HCT116 (cell line): ENCODE measurements around the gene MACROD1. TPM values are rescaled to one million over a fixed set of nuclear protein-coding genes. Genes with fewer than 3 reads are reported as not detected.

Experiments
- ATAC-seq: fragments of 200-7000 bp; cut with Tn5 transposase; 2 replicates; pipeline ENCODE4 v1.9.1; 2020; ENCODE audit warnings: mild to moderate bottlenecking, moderate library complexity
- BruUV-seq: library from RNA; stranded (reverse); fragments of 400-500 nt; replicated peaks from 2 replicates; lab custom pipeline; 2021; lab: Mats Ljungman, UMichigan
- CTCF ChIA-PET: fragments of 300-600 bp; sonication (Branson Sonifier 250); formaldehyde crosslinking; loops from one replicate; lab custom pipeline; 2021; ENCODE audit warnings: antibody characterized with exemption; lab: Charles Lee
- POLR2A ChIA-PET: fragments of 300-600, 350-600 bp; sonication (Branson Sonifier 250); formaldehyde crosslinking; loops from one replicate; lab custom pipeline; 2021; ENCODE audit warnings: antibody characterized with exemption; lab: Charles Lee
- RAD21 ChIA-PET, 2 experiments: fragments of 300-600 bp; sonication (Branson Sonifier 250); formaldehyde crosslinking; loops; one replicate each; lab custom pipeline; 2023; ENCODE audit warnings: low total read pairs in 2 of 2; ENCODE audit not compliant: uncharacterized antibody in 2 of 2, unreplicated experiment in 2 of 2, low non-redundant PET in 1 of 2; lab: Charles Lee
- DNase-seq: peaks from one replicate; pipeline ENCODE4 v3.0.0-alpha.2; 2010; ENCODE audit warnings: low read depth, low spot score
- H2AFZ ChIP-seq: fragments of 200-600 bp; shearing (Covaris generic), sonication (generic); 2 replicates; pipeline ENCODE4 v1.6.1; 2017; ENCODE audit warnings: low read depth, mixed run types, mixed read lengths, antibody characterized with exemption, low read length; ENCODE audit not compliant: poor library complexity, severe bottlenecking
- H3K27ac ChIP-seq: 2 replicates; pipeline ENCODE4 v1.5.1; 2012; ENCODE audit warnings: low read depth, low read length
- H3K27me3 ChIP-seq: fragments of 200-600 bp; sonication (generic); 2 replicates; pipeline ENCODE4 v1.6.1; 2016; ENCODE audit warnings: mixed run types, low read length, mixed read lengths; ENCODE audit not compliant: insufficient read depth
- H3K36me3 ChIP-seq, 2 experiments: fragments of 200-500 bp in 1 of 2; fragments of 200-600 bp in 1 of 2; sonication (Bioruptor generic) in 1 of 2; sonication (generic) in 1 of 2; 2 replicates each; pipeline versions ENCODE4 v1.5.1 to v1.6.1; 2014 to 2016; ENCODE audit warnings: low read length in 2 of 2, inconsistent platforms in 1 of 2, mixed read lengths in 1 of 2, mixed run types in 1 of 2; ENCODE audit not compliant: insufficient read depth in 2 of 2, control insufficient read depth in 1 of 2
- H3K4me1 ChIP-seq, 2 experiments: fragments of 200-600 bp in 1 of 2; sonication (generic) in 1 of 2; 2 replicates each; pipeline versions ENCODE4 v1.5.1 to v1.6.1; 2012 to 2017; ENCODE audit warnings: low read length in 2 of 2, inconsistent platforms in 1 of 2, mild to moderate bottlenecking in 1 of 2, mixed read lengths in 1 of 2, mixed run types in 1 of 2, moderate library complexity in 1 of 2; ENCODE audit not compliant: insufficient read depth in 2 of 2, control insufficient read depth in 1 of 2
- H3K4me2 ChIP-seq: fragments of 200-600 bp; sonication (generic); 2 replicates; pipeline ENCODE4 v1.6.1; 2017; ENCODE audit warnings: mixed run types, low read length, mixed read lengths
- H3K4me3 ChIP-seq, 2 experiments: fragments of 200-600 bp in 1 of 2; sonication (generic) in 1 of 2; replicated peaks in 1 of 2; 2 replicates each; pipeline ENCODE4 v1.5.1; 2011 to 2016; ENCODE audit warnings: low read length in 2 of 2, control low read depth in 1 of 2, low read depth in 1 of 2, mild to moderate bottlenecking in 1 of 2, mixed read lengths in 1 of 2, mixed run types in 1 of 2
- H3K79me2 ChIP-seq: fragments of 200-600 bp; sonication (generic); 2 replicates; pipeline ENCODE4 v1.6.1; 2017; ENCODE audit warnings: mild to moderate bottlenecking, mixed run types, low read length, moderate library complexity, mixed read lengths; ENCODE audit not compliant: insufficient read depth
- H3K9ac ChIP-seq: fragments of 200-600 bp; sonication (generic); 2 replicates; pipeline ENCODE4 v1.6.1; 2016; ENCODE audit warnings: low read length, mixed read lengths
- H3K9me2 ChIP-seq: fragments of 200-600 bp; sonication (generic), shearing (Covaris generic); 2 replicates; pipeline ENCODE4 v1.6.1; 2017; ENCODE audit warnings: mixed run types, mild to moderate bottlenecking, moderate library complexity; ENCODE audit not compliant: insufficient read depth
- H3K9me3 ChIP-seq, 2 experiments: fragments of 200-500 bp in 1 of 2; fragments of 200-600 bp in 1 of 2; sonication (Bioruptor generic) in 1 of 2; sonication (generic) in 1 of 2; 2 replicates each; pipeline ENCODE4 v1.6.1; 2014 to 2017; ENCODE audit warnings: low read length in 2 of 2, mixed read lengths in 2 of 2, inconsistent platforms in 1 of 2, low read depth in 1 of 2, mild to moderate bottlenecking in 1 of 2, mixed run types in 1 of 2, moderate library complexity in 1 of 2; ENCODE audit not compliant: control insufficient read depth in 1 of 2, insufficient read depth in 1 of 2
- H4K20me1 ChIP-seq: fragments of 200-600 bp; sonication (generic), shearing (Covaris generic); 2 replicates; pipeline ENCODE4 v1.6.1; 2017; ENCODE audit warnings: mixed run types, mild to moderate bottlenecking, moderate library complexity; ENCODE audit not compliant: insufficient read depth
- CEBPB ChIP-seq: IDR thresholded peaks from 2 replicates; pipeline ENCODE4 v1.6.1; 2012; ENCODE audit warnings: low read depth
- CTCF ChIP-seq, 3 experiments: fragments of 200-600 bp in 1 of 3; sonication (generic) in 1 of 3; IDR thresholded peaks in 2 of 3; conservative IDR thresholded peaks in 1 of 3; 2 replicates each; pipeline ENCODE4 v1.5.1; 2012 to 2017; ENCODE audit warnings: low read depth in 2 of 3, low read length in 2 of 3, antibody characterized with exemption in 1 of 3, borderline replicate concordance in 1 of 3, control low read depth in 1 of 3, mild to moderate bottlenecking in 1 of 3, mixed read lengths in 1 of 3, mixed run types in 1 of 3, moderate library complexity in 1 of 3; ENCODE audit not compliant: insufficient read depth in 1 of 3
- EZH2phosphoT487 ChIP-seq: fragments of 200-600 bp; IDR thresholded peaks from 2 replicates; pipeline ENCODE4 v1.6.1; 2018; ENCODE audit warnings: antibody characterized with exemption, borderline replicate concordance
- FOSL1 ChIP-seq: IDR thresholded peaks from 2 replicates; pipeline ENCODE4 v1.6.1; 2012; ENCODE audit warnings: low read depth
- JUND ChIP-seq: IDR thresholded peaks from 2 replicates; pipeline ENCODE4 v1.6.1; 2012
- MAX ChIP-seq: IDR thresholded peaks from 2 replicates; pipeline ENCODE4 v1.6.1; 2012
- POLR2A ChIP-seq: IDR thresholded peaks from 2 replicates; pipeline ENCODE4 v1.7.0; 2011; ENCODE audit warnings: borderline replicate concordance; ENCODE audit not compliant: insufficient read depth, insufficient read length; ENCODE audit errors: extremely low read depth
- POLR2AphosphoS5 ChIP-seq: IDR thresholded peaks from 2 replicates; pipeline ENCODE4 v1.6.1; 2011; ENCODE audit warnings: mild to moderate bottlenecking, low read depth, low read length, moderate library complexity
- SIN3A ChIP-seq: IDR thresholded peaks from 2 replicates; pipeline ENCODE4 v1.6.1; 2012; ENCODE audit warnings: low read depth
- SRF ChIP-seq: IDR thresholded peaks from 2 replicates; pipeline ENCODE4 v1.6.1; 2012; ENCODE audit warnings: low read depth
- ZBTB33 ChIP-seq: IDR thresholded peaks from 2 replicates; pipeline ENCODE4 v1.6.1; 2011; ENCODE audit warnings: mild to moderate bottlenecking, low read length, moderate library complexity; ENCODE audit not compliant: insufficient replicate concordance; ENCODE audit errors: extremely low read depth
- ZNF274 ChIP-seq: fragments of 200-500 bp; sonication (Bioruptor generic); IDR thresholded peaks from 2 replicates; pipeline ENCODE4 v1.6.1; 2014; ENCODE audit warnings: mild to moderate bottlenecking, low read depth, low read length, inconsistent platforms
- intact Hi-C: fragments of 100-400 bp; cut with micrococcal nuclease; formaldehyde crosslinking; loops from 2 replicates; pipeline ENCODE4 v1.10.0; 2022
- total RNA-seq: library from RNA; stranded (reverse); gene quantifications from one replicate; pipeline ENCODE4 v1.2.1, GENCODE V29; 2021; ENCODE audit not compliant: unreplicated experiment

MACROD1 gene
- total RNA-seq, 1 experiment from 2014 or later, result 61.1 TPM

DNA sequence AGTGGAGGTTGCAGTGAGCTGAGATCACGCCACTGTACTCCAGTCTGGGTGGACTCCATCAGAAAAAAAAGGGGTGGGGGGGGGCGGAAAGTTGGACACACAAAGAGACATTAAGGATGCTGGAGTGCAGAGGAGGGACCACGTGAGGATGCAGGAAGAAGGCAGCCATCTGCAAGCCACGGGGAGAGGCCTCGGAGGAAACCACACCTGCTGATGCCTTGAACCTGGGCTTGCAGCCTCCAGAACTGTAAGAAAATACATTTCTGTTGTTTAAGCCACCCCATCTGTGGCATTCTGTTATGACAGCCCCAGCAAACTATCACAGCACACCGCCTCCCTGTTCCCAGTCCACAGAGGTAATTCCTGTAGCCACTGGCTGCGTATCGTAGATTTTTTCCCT lies 10.8 kb upstream of the MACROD1 start:
- CTCF ChIA-PET, result interaction anchor here (0.7 kb wide), 1 partner anchor 1141 kb away, joined by 3 read pairs; no protein-coding TSS in a partner anchor
- DNase-seq (no peak), ATAC-seq (no peak)
- Histone ChIP-seq H3K9me2 (no peaks in the 10 kb centered on the region), H3K79me2 (no peaks in the 10 kb centered on the region), H3K9ac (no peak overlapping the region), H3K27ac (no peak overlapping the region), H2AFZ (no peak overlapping the region), H3K4me2 (no peak overlapping the region), H4K20me1 (no peaks in the 10 kb centered on the region), H3K36me3 (no peaks in the 10 kb centered on the region), H3K4me3 (no peak overlapping the region), H3K4me1 (peaks cover 7 to 16% of the 10 kb centered on the region in 2 experiments), H3K27me3 (no peaks in the 10 kb centered on the region), H3K9me3 (no peaks in the 10 kb centered on the region)
- POLR2A ChIA-PET, result no interaction called here
- RAD21 ChIA-PET, result no interaction called here
- no TSS peak for BruUV-seq
- TF ChIP-seq ZNF274 (no peak), SIN3A (no peak), FOSL1 (no peak), ZBTB33 (no peak), POLR2AphosphoS5 (no peak), SRF (no peak), EZH2phosphoT487 (no peak), CTCF (IDR thresholded peaks at IDR 0.05 in 2 of 3, conservative IDR thresholded peaks at IDR 0.05 in 1 of 3; ENCODE audit: borderline replicate concordance in 1 of 3, insufficient read depth in 1 of 3, low read depth in 2 of 3, low read length in 2 of 3) (no peak), JUND (no peak), POLR2A (no peak), MAX (no peak), CEBPB (no peak)
- intact Hi-C loops, result no loop called here
